ENCODE data around the gene TEX13D.
"Not testable (repeated sequence)": the region's sequence is repeated elsewhere in the genome, so short reads cannot be mapped to it uniquely, and the experiment has no call there.

GRCh38 chrX:124334555-124334954, 2.1 kb downstream of the TEX13D start:
- TF ChIP-seq CTCF (IDR thresholded peaks at IDR 0.05; ENCODE audit: poor library complexity); EZH2 (IDR thresholded peaks at IDR 0.05; ENCODE audit: borderline replicate concordance): not testable (repeated sequence)

Data from hepatocyte (in vitro differentiated cells).